Uterus (tissue), 2 donors: Measurements from ENCODE around the gene UGT1A6.

ENCODE experiments used
- CTCF ChIP-seq, 4 experiments: fragments of 200-600 bp in 2 of 4; fragments of 450-650 bp in 2 of 4; sonication (generic) in 2 of 4; IDR thresholded peaks; one replicate each; pipeline ENCODE4 v1.5.1; 2016 to 2019; ENCODE audit warnings: antibody characterized with exemption in 4 of 4, mild to moderate bottlenecking in 2 of 4, moderate library complexity in 1 of 4
- POLR2A ChIP-seq, 2 donors: fragments of 450-650 bp; IDR thresholded peaks; one replicate each; pipeline ENCODE4 v1.6.1; 2016; ENCODE audit warnings: antibody characterized with exemption in 2 of 2, mild to moderate bottlenecking in 1 of 2, moderate library complexity in 1 of 2

- TF ChIP-seq CTCF (IDR thresholded peaks at IDR 0.05) (no peak), POLR2A (IDR thresholded peaks at IDR 0.05) (no peak)
These were observed 129.0 kb downstream of the UGT1A6 start for GRCh38 chr2:233821709-233822100.
